Neutrophil (primary cell): Measurements from ENCODE around the gene COLEC12.

Experiments
- H3K27ac ChIP-seq: fragments of 200-600 bp; sonication (generic); 2 replicates; pipeline ENCODE4 v1.5.1; 2016; ENCODE audit warnings: mild to moderate bottlenecking, moderate library complexity
- H3K27me3 ChIP-seq: fragments of 200-600 bp; sonication (generic); 2 replicates; pipeline ENCODE4 v1.6.0; 2016; ENCODE audit warnings: mild to moderate bottlenecking
- H3K36me3 ChIP-seq: fragments of 200-600 bp; sonication (generic); 2 replicates; pipeline ENCODE4 v1.5.1; 2017
- H3K4me1 ChIP-seq, 2 experiments: fragments of 200-600 bp in 1 of 2; sonication (generic) in 1 of 2; 1 replicate in 1 of 2; 2 replicates in 1 of 2; pipeline versions ENCODE4 v1.5.1 to v1.6.1; 2013 to 2016; ENCODE audit warnings: low read depth in 1 of 2, low read length in 1 of 2, mild to moderate bottlenecking in 1 of 2, moderate library complexity in 1 of 2; ENCODE audit not compliant: control insufficient read depth in 1 of 2, insufficient read depth in 1 of 2
- H3K4me3 ChIP-seq, 2 experiments: fragments of 200-600 bp in 1 of 2; sonication (generic) in 1 of 2; 1 replicate in 1 of 2; 2 replicates in 1 of 2; pipeline ENCODE4 v1.5.1; 2013 to 2016; ENCODE audit warnings: low read depth in 1 of 2, low read length in 1 of 2, mild to moderate bottlenecking in 1 of 2, moderate library complexity in 1 of 2
- H3K9me3 ChIP-seq: fragments of 200-600 bp; sonication (generic); 2 replicates; pipeline ENCODE4 v1.5.1; 2016
- TF ChIP-seq, protein P1 (sequence below): fragments of 200-600 bp; sonication (generic); IDR thresholded peaks from 2 replicates; pipeline ENCODE4 v1.5.1; 2016; ENCODE audit warnings: antibody characterized with exemption

The COLEC12 gene

GRCh38 chr18:355678-356077 is 144.8 kb downstream of the COLEC12 start:
- Histone ChIP-seq H3K36me3 (no peaks in the 10 kb centered on the region), H3K27me3 (peaks cover 7% of the 10 kb centered on the region), H3K4me3 (no peak overlapping the region), H3K9me3 (no peaks in the 10 kb centered on the region), H3K4me1 (no peaks in the 10 kb centered on the region), H3K27ac (no peak overlapping the region)
- TF ChIP-seq, protein P1, sequence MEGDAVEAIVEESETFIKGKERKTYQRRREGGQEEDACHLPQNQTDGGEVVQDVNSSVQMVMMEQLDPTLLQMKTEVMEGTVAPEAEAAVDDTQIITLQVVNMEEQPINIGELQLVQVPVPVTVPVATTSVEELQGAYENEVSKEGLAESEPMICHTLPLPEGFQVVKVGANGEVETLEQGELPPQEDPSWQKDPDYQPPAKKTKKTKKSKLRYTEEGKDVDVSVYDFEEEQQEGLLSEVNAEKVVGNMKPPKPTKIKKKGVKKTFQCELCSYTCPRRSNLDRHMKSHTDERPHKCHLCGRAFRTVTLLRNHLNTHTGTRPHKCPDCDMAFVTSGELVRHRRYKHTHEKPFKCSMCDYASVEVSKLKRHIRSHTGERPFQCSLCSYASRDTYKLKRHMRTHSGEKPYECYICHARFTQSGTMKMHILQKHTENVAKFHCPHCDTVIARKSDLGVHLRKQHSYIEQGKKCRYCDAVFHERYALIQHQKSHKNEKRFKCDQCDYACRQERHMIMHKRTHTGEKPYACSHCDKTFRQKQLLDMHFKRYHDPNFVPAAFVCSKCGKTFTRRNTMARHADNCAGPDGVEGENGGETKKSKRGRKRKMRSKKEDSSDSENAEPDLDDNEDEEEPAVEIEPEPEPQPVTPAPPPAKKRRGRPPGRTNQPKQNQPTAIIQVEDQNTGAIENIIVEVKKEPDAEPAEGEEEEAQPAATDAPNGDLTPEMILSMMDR = no peak

DNA sequence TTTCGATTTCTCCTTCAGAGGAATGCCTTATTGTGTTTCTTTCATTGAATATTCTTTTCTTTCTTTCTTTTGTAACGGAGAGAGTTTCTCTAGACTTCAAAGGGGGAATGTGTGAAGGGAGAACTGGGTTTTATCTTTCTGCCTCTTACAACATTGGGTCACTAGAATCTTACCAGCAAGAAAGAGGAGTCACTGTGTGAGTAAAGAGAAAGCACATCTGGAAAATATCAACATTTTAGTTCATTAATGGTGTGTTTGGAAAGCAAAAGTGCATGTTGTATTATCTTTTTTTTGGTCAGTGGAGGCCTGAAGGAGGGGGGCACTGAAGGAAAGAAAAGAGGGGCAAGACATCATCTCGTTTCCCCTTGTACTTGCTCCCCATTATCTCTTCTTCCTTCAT is 146.0 kb downstream of the COLEC12 start:
- Histone ChIP-seq H3K9me3 (no peaks in the 10 kb centered on the region), H3K27ac (no peak overlapping the region), H3K4me3 (no peak overlapping the region), H3K27me3 (peaks cover 7% of the 10 kb centered on the region), H3K4me1 (no peaks in the 10 kb centered on the region), H3K36me3 (no peaks in the 10 kb centered on the region)
- TF ChIP-seq, protein P1 = no peak

DNA sequence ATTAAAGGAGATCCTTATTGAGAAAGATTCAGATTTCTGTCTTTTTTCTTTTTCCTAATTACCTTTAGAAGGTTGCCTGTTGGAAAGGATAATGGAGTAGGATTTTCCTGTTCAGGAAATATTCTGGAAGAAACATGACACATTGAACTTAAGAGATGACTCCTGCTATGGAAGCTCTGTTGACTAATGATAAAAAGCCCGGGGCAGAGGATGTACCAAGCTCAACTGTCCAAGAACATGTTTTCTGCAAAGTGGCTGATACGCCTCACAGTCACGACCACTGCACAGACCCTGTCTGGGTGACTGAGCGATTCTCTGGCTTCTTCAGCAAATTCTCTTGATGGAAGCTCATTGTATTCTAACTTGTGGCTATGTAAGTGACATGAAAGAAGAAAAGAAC is 146.5 kb downstream of the COLEC12 start:
- Histone ChIP-seq H3K4me3 (no peak overlapping the region), H3K36me3 (no peaks in the 10 kb centered on the region), H3K4me1 (no peaks in the 10 kb centered on the region), H3K27ac (no peak overlapping the region), H3K27me3 (peaks cover 7% of the 10 kb centered on the region), H3K9me3 (no peaks in the 10 kb centered on the region)
- TF ChIP-seq, protein P1 = no peak

- TF ChIP-seq, protein P1 = no peak
These were observed 148.1 kb downstream of the COLEC12 start for GRCh38 chr18:352438-352837.

GRCh38 chr18:350953-351572 is 149.4 kb downstream of the COLEC12 start:
- TF ChIP-seq, protein P1 = no peak
- H3K36me3 ChIP-seq = no peaks in the 10 kb centered on the region
- H3K9me3 ChIP-seq = no peaks in the 10 kb centered on the region
- no peaks in the 10 kb centered on the region for H3K4me1 ChIP-seq
- peaks cover 7% of the 10 kb centered on the region for H3K27me3 ChIP-seq
- no peak overlapping the region for H3K27ac ChIP-seq
- H3K4me3 ChIP-seq = no peak overlapping the region

More at GRCh38 chr18:352438-352837, 148.1 kb downstream of the COLEC12 start:
- peaks cover 7% of the 10 kb centered on the region for H3K27me3 ChIP-seq
- H3K9me3 ChIP-seq = no peaks in the 10 kb centered on the region
- no peak overlapping the region for H3K4me3 ChIP-seq
- H3K4me1 ChIP-seq = no peaks in the 10 kb centered on the region
- H3K36me3 ChIP-seq = no peaks in the 10 kb centered on the region
- H3K27ac ChIP-seq = no peak overlapping the region
